Measurements from ENCODE around the gene PDCD1.

The PDCD1 gene

GRCh38 chr2:241895712-241896641 is 37.3 kb upstream of the PDCD1 start:
- no peak for DNase-seq (ENCODE audit: low read depth)

- DNase-seq (ENCODE audit: low read depth) = no peak
These were observed 36.7 kb upstream of the PDCD1 start for GRCh38 chr2:241895427-241895711.

- no peak for DNase-seq (ENCODE audit: low read depth)
These were observed 36.2 kb upstream of the PDCD1 start for GRCh38 chr2:241894681-241895426.

- DNase-seq (ENCODE audit: low read depth) = no peak
These were observed 35.5 kb upstream of the PDCD1 start for GRCh38 chr2:241894056-241894641.

- DNase-seq (ENCODE audit: low read depth) = no peak
These were observed 34.6 kb upstream of the PDCD1 start for GRCh38 chr2:241893265-241893664.

GRCh38 chr2:241892299-241893137 is 33.8 kb upstream of the PDCD1 start:
- DNase-seq (ENCODE audit: low read depth) = no peak

GRCh38 chr2:241891988-241892298 is 33.2 kb upstream of the PDCD1 start:
- no peak for DNase-seq (ENCODE audit: low read depth)

- DNase-seq (ENCODE audit: low read depth) = no peak
These were observed 32.8 kb upstream of the PDCD1 start for GRCh38 chr2:241891315-241891987.

GRCh38 chr2:241890524-241891235 is 32.0 kb upstream of the PDCD1 start:
- no peak for DNase-seq (ENCODE audit: low read depth)

GRCh38 chr2:241888641-241889040 is 29.9 kb upstream of the PDCD1 start:
- DNase-seq (ENCODE audit: low read depth) = no peak

GRCh38 chr2:241887806-241888522 is 29.3 kb upstream of the PDCD1 start:
- DNase-seq (ENCODE audit: low read depth) = no peak

- no peak for DNase-seq (ENCODE audit: low read depth)
These were observed 28.2 kb upstream of the PDCD1 start for GRCh38 chr2:241886840-241887447.

GRCh38 chr2:241885946-241886643 is 27.4 kb upstream of the PDCD1 start:
- DNase-seq (ENCODE audit: low read depth) = no peak

- DNase-seq (ENCODE audit: low read depth) = no peak
These were observed 26.7 kb upstream of the PDCD1 start for GRCh38 chr2:241885291-241885945.

- DNase-seq (ENCODE audit: low read depth) = no peak
These were observed 26.2 kb upstream of the PDCD1 start for GRCh38 chr2:241884951-241885290.

- no peak for DNase-seq (ENCODE audit: low read depth)
These were observed 23.5 kb upstream of the PDCD1 start for GRCh38 chr2:241882091-241882625.

GRCh38 chr2:241880311-241881073 is 21.8 kb upstream of the PDCD1 start:
- no peak for DNase-seq (ENCODE audit: low read depth)

GRCh38 chr2:241879326-241879725 is 20.6 kb upstream of the PDCD1 start:
- no peak for DNase-seq (ENCODE audit: low read depth)

Data from GM04504 (cell line).